GM19240 (cell line): ENCODE results near the gene PROB1.
"Not testable (repeated sequence)": the region's sequence is repeated elsewhere in the genome, so short reads cannot be mapped to it uniquely, and the experiment has no call there.

ENCODE experiments used
- DNase-seq: peaks from one replicate; pipeline ENCODE4 v3.0.0; 2011; ENCODE audit warnings: low spot score; ENCODE audit not compliant: insufficient read length

The PROB1 gene

DNA sequence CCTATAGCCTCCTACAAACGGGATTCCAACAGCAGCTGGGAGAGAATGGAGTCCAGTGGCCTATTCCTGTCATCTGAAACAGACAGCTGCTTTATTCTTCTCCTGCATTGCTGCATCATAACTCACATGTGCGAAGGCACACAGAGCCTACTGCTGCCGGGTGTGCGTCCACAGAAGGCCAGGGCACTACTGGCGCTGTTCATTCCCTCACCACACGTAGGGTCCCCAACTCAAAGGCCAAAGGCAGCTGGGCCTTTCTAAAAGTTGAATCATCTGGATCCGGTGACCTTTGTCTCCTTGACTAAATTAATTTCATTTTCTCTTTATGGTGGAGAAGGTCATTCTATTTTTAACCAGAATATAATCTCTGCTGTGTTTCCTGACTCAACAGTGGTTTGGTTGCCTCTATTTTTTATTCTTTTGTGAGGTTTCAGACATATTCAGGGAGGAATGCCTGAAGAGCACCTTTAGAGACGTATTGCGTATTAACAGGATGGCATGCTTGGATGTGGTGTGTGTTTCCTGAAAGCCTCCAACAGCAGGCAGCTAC is 19.8 kb upstream of the PROB1 start:
- DNase-seq = no peak

DNA sequence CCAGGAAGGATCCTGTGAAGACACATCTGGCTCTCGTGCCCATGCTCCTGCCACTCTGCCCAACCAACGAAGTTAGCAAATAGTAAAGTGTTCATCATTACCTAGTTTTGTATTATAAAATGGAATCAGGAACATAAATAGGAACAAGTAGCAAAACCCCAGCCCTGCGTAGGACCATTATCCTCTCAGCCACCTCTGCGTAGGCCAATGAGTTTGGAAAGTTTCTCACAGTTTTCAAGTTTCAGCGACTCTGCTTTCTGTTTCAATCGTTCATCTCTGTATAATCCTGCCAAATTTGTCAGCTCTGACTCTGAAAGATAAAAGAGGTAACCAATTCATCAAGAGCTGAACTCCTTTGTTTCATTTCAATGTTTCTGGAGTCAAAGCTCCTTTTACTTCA is 19.1 kb upstream of the PROB1 start:
- no peak for DNase-seq

DNA sequence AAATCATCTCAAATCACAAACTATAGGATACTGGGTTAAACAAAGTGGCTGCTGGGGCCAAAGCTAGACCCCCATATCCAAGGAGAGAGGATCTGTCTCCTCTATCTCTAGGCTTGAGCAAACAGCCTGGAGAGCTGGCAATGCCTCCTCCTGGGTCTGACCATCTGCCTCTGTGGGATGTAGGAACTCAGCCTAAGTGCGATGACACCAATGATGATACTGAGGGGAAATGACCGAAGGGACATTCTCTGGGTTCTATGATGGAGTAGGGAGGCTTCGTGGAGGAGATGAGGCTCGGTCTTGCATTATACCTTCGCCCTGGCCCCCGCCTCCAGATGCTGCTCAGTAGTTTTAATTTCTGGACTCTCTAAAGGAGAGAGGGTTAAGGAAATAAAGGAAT is 18.2 kb upstream of the PROB1 start:
- no peak for DNase-seq

DNA sequence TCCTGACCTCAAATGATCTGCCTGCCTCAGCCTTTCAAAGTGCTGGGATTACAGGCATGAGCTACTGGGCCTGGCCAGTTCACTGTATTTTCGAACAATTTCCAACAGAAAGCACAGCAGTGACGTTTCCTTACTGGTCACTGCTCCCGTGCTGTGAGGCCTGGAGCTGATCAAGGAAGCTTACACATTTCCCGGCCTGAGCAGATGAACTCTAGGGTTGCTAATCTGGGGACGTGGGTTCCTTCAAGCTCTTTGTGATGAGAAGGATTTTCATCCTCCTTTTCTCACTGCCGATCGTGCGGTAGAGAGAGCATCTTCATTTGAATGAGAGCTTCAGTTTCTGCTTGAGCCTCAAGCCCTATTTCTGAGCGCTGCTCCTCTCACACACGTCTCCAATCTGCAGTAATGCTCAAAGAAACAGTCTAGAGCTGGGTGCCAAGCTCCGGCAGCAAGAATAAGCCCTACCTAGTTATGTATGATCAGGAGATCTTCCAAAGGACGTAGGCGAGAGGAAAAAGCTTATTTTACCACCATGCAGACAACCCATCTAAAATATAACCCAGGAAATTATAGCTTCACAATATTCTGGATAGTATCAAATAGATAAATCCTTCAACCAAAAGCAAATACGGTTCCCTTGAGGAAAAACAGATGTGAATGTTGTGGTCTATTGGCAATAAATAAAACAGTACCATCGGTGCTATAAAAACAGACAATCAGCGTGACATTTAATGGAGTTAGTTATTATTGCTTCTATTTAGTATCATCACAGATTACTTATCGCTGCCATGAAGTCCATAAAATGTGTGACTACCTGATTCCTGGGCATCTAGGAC is 16.3 kb upstream of the PROB1 start:
- DNase-seq = no peak

DNA sequence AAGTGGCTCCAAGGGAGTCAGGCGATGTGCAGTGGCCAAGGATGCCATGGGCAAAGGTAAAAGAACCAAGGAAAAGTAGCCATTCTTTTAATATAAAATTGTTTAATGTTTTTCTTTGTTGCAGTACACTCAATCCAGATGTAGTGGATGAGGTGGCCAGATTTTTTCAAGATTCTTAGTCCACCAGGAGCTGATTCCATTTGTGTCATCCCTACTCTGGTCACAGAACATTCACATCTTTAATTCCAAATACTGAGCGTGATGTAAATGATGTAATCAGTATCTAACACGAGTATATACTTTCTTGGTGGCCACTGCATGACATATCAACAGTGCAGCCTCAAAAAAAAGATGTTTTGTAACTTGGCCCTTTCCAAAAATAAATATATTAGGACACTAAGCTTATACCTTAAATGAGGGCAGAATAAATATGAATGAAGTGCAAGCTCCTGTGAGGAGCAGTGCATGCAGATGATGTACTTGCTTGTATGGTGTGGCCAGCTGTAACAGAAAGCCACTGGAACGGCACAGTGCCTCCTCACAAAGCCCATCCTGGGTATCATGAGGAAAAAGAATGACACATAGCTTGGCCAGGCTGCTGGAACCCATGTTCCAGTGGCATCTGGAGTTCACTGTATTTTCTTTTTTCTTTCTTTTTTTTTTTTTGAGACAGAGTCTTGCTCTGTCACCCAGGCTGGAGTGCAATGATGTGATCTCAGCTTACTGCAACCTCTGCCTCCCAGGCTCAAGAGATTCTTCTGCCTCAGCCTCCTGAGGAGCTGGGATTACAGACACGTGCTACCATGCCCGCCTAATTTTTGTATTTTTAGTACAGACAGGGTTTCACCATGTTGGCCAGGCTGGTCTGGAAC is 15.5 kb upstream of the PROB1 start:
- no peak for DNase-seq

DNA sequence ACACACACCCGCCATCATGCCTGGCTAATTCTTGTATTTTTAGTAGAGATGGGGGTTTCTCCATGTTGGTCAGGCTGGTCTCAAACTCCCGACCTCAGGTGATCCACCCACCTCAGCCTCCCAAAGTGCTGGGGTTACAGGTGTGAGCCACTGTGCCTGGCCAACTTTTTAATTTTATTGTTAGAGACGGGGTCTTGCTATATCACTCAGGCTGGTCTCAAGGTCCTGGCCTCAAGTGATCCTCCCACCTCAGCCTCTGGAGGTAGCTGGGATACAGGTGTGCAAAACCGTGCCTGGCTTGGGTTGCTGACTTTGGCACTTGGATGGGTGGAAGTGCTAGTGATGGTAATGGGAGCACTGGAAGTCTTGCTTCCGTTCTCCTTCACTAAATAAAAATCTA is 14.2 kb upstream of the PROB1 start:
- DNase-seq = not testable (repeated sequence)

DNA sequence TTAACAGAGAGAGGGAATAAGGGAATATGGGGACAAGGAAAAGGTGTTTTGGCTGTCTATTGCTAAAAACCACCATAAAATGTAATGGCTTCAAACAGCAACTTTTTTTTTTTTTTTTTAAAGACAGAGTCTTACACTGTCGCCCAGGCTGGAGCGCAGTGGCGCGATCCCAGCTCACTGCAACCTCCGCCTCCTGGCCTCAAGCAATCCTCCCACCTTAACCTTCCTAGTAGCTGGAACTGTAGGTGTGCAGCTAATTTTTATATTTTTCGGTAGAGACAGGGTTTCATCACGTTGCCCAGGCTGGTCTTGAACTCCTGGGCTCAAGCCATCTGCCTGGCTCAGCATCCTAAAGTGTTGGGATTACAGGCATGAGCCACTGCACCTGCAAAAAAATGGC is 13.3 kb upstream of the PROB1 start:
- DNase-seq = no peak

DNA sequence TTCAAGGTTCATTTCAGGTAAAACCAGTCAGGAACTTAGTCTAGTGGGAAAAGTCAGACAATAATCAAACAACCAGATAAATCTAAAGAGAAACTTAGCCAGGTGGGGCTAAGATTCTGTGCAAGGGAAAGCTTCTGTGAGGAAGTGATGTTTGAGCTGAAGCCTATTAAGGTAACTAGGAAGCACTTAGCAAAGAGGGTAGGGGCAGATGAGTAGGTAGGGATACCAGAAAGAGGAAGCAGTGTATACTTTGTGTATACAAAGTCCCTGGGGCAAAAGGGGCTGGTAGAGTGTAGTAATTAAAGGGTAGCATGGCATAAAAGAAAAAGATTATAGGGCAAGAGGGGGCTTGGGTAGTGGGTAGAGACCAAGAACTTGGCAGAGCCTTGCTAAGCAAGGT is 12.6 kb upstream of the PROB1 start:
- DNase-seq = no peak

DNA sequence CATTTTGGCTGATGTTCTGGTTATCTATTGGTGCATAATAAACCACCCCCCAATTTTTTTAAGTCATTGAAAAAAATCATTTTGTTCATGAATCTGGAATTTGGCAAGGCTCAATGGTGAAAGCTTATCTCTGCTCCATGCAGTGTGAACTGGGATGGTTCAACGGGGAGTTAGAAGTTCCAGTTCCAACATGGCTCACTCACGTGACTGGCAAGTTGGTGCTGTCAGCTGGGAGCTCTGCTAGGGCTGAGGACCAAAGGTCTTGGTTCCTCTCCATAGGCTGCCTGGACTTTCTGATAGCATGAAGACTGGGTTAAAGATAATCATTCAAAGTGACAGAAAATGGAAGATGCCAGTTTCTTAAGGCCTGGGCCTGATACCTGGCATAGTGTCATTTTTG is 12.1 kb upstream of the PROB1 start:
- no peak for DNase-seq

DNA sequence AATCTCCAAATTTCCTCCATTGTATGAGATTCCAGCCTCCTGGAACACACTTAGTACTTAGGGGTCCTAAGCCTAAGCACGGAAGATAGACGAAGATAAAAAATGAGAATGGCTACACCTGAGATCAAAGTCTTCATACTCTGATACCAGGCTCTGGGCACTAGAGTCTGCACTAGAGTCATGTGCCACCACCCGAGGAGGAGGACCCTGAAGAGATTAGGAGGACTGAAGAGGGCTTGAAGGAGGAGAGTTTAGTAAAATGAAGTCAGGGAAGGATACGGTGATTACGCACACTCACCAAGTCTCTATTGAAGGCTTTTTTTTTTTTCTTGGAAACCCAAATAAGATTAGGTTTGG is 9.6 kb upstream of the PROB1 start:
- DNase-seq = no peak

DNA sequence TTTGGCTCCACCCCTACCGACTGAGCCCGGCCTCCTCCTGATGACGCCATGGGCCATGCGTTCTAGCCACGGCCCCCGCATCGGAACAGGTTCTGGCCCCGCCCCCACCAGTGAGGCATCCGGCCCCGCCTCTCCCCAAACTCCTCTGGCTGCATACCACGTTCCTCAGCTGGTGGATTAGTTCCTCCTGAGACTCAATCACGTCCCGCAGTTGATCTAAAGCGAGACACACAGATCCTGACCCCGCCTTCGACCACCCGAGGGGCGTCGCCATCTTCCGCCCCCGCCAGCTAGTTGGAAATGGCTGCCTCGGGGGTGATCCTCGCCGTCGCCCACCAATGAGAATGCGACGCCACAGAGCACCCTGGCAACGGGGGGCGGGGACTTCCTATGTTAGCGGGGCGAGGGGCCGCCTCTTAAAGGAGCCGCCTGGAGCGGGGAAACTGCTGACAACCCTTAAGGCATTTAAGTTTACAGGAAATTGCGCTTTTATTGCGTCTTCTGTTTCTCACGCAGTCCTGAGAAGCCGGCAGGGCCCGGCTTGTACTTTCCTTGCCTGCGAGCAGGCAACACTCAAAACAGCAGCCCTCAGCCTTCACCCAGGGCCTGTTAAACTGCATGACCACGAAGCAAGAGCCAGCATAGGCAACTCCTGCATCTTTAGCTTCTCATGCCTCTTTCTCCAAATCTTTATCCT is 9.0 kb upstream of the PROB1 start, which contains the start of gene SPATA24:
Gene SPATA24 (minus strand): TSS at position 303 of the 697 bp plus-strand sequence. CDS start 29 bp downstream, at position 274.
- DNase-seq = peak; percentile 94

DNA sequence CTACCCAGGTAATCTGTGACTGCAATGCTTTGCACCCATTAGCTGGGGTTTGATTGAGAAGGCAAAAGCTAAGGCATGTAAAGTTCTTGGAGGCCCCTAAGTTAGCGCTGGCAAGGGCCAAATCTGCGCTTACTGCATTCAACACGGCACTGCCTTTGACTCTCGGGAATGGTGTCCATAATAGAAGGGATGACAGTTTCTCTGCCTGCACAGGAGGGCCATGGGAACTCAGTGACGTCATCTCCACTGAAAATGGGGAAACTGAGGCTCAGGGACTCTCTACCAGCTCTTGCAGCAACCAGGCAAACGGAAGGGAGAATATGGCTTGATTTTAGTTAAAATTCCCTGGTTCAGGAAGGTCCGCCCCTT is 8.5 kb upstream of the PROB1 start:
- no peak for DNase-seq

DNA sequence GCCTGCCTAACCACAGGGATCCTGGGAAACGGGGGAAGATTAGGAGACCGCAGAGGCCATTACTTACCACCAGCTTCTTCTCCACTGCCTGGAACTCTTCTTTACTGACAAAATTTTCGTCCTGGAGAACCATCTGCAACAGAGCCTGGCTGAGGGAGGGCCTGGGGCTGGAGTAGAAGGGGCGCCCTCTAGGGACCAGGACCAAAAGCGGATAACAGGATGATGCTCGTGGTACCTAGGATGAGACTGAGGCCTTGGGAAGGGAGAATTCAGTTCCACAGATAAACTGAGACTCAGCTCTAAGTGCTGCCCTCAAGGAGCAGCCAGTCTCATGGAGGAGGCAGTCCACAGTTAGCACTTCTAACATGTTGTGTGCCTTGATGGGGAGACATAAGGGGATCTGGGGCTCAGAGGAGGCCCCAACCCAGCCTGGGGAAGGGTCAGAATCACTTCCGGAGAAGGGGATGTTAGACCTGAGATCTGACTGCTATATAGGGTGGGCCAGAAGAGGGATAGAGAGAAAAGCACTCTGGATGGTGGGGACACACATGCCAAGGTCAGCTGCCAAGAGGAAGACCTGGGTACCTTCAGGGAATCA is 7.8 kb upstream of the PROB1 start:
- no peak for DNase-seq

DNA sequence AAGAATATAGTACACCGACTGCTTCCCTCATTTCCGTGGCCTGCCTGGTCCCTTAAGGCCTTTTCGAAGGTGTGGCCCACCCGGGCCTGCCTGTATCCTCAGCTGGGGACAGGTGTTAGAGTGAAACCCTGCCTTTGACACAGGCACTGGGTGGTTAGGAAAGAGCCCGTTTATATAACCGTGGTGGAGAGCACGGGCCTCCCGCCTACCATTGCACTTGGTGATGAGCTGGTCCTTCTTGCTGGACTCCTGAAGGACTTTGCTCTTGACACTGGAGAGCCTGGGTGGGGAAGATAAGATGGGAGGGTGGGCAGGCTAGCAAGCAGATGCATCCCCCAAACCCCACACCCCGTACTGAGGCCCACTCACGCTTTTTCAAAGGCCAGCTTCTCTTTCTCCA is 6.6 kb upstream of the PROB1 start:
- DNase-seq = no peak

DNA sequence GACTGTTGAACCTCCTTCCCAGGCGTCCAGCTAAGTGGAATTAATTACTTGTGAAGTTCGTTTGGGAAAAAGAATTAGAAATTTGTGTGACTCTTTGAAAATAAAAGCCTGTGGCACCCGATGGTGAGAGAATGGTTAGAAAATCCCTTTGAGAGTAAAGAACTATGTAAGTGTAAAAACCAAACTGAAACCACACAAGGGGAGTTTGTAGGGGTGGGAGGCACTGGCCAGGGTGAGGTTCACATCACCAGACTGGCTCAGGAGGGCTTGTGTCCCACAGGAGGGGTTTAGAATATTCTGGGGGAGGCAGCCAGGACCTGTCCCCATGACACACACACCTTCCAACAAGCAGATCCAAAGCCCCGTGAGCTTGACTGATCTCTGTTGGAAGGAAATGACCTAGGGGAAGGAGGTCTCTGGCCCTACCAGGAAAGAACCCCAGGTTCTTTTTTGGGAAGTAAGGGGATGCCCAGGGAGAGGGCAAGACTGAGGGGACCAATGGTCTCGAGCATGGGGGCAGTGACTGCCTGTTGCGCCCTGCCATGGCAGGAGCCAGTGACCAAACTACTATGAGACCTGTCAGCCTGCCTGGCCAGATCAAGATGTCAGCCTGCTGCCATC is 4.7 kb upstream of the PROB1 start:
- DNase-seq = peak; percentile 64

DNA sequence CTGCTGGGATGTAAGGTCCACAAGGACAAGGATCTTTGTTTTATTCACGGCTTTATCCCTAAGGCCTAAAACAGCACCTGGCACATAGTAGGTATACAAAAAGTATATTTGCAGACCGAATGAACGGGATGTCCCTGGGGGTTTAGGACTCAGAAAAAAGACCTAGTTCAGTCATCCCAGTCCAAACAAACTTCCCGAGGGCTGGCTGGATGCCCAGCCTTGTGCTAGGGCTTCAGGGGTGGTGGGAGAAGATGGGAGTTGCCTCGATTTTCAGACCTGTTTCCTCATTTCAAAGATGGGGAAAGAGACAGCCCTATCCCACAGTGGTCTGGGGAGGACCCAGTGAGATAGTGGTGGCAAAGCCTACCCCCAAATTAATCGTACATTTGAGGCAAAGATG is 3.0 kb upstream of the PROB1 start:
- no peak for DNase-seq

DNA sequence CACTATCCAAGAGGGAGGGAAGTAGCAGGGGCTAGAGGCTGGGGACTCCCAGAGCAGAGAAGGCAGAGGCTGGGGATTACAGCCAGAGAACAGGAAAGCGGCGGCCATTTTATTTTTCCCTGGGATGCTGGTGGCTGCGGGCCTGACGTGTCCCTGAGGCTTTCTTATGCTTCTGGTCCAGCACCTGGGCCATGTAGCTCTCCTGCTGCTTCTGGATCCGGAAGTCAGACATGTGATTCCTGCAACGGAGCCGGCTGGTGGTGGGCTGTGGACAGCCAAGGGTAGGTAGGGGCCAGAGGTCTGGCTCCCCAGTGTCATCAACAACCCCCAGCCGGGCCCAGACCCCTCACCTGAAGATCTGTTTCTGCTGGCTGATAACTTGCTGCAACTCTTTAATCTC is 1.8 kb upstream of the PROB1 start:
- DNase-seq = no peak

DNA sequence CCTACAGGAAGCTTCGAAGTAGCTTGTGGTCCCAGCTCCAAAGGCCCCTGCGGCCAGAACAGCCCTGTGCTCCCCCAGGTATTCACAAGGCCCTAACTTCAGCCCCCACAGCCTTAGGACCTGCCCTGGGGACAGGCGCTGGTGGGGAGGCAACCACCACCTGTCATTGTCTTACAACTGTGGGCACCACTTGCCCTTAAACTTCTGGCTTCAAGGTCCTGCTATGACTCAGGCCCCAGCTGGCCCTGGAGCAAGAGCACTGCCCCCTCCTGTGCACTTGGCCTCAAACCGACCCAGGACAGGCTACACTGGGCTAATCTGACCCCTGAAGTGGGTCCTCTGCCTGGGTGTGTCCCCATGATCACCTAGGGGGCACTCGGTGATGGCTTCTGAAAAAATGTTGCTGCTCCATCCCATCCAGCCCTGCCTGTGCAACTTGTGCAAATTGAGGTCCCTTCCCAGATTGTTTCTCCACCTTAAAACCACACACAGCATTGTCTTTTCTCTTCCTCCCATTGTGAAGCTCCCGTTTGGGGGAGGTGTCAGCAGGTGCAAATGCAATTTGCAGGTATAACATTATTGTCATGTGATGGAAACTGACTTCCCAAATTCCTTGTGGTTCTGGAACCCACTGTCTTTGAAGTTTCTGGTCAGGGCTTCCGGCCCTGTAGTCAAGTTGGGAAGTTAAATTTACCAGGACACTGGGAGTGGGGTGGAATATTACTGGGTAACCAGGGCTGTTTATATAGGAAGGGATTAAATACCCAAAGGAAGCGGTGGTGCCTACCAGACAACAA is 1.1 kb upstream of the PROB1 start:
- no peak for DNase-seq

DNA sequence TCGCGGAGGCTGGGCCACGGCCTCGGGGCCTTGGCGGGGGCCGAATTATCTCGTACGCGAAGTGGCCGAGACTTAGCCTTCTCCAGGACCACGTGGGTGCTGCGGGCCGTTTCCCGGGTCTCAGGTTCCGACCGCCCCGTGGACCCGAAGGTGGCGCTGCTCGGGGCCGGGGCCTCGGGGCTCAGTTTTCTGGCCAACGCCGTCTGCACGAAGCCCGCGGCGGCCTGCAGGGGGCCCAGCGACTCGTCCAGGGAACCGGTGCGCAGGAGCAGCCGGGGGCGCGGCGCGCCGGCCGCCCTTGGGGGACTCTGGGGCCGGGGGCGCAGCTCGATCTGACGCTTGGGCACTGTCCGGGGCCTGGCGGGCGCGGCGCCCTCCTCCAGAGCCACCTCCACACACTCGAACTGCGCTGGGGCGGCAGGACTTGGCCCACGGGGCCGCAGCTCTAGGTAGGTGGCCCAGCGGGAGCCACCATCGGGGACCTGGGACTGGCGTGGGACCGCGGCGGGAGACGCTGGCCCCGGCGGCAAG is 716 bp downstream of the PROB1 start:
- DNase-seq = no peak
